HG03354 (cell line): ENCODE measurements around the gene TBPL1.

Experiments
- ATAC-seq: cut with Tn5 transposase; IDR thresholded peaks from one replicate; pipeline ENCODE4 v1.9.1; 2021; ENCODE audit warnings: mild to moderate bottlenecking; ENCODE audit not compliant: unreplicated experiment, poor library complexity, severe bottlenecking

The TBPL1 gene

DNA sequence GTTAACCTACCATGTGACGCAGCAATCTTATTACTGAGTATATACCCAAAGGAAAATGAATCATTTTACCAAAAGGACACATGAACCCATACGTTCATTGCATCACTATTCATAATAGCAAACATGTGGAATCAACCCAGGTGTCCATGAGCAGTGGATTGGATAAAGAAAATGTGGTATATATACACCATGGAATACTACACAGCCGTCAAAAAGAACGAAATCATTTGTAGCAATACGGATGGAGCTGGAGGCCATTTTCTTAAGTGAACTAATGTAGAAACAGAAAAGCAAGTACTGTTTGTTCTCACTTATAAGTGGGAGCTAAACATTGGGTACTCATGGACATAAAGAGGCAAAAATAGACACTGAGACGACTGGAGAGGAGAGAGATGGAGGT is 44.2 kb downstream of the TBPL1 start:
- no peak for ATAC-seq

GRCh38 chr6:133999305-133999704 is 46.3 kb downstream of the TBPL1 start:
- ATAC-seq = no peak

GRCh38 chr6:134000443-134000842 is 47.4 kb downstream of the TBPL1 start:
- ATAC-seq = no peak

DNA sequence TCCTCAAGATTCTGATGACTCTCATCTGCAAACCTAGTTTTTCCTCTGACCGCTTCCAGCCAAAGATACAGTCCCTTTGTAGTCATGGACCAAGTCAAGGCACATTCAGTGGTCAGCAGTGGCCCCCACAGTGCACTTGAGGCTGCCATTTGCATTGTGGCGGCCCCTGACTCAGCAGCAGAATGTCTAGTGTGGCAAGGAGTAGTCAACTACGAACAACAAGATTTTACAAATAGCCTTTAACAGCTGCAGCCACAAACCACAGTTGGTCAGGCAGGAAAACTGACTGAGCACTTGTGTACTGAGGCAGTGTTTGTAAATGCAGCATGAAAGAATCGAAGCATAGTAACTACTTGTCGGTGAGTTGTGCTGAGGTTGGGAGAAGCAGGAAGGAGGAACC is 49.8 kb downstream of the TBPL1 start:
- no peak for ATAC-seq

- no peak for ATAC-seq
These were observed 50.5 kb downstream of the TBPL1 start for GRCh38 chr6:134003542-134003951.

GRCh38 chr6:134004714-134005113 is 51.7 kb downstream of the TBPL1 start:
- ATAC-seq = no peak

GRCh38 chr6:134005800-134006199 is 52.8 kb downstream of the TBPL1 start:
- no peak for ATAC-seq

GRCh38 chr6:134007077-134007476 is 54.1 kb downstream of the TBPL1 start:
- no peak for ATAC-seq

GRCh38 chr6:134009876-134010275 is 56.9 kb downstream of the TBPL1 start:
- no peak for ATAC-seq

DNA sequence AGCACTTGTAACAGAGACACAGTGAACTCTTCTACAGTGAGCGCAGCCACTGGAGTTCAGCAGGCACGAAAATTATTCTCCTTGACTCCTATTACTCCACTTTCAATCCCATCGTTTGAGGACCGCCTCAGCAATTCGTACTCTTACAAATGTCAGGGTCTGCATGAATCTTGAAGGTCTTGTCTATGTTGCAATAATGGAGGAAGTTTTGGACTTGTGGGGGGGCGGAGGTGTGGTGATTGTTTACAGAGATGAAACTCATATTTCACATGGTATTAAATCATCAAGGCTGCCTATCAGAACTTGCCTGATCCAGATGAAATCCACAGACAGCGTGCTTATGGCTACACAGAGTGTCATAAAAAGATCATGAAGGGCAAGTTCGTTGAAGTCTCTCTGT is 57.4 kb downstream of the TBPL1 start:
- ATAC-seq = no peak

DNA sequence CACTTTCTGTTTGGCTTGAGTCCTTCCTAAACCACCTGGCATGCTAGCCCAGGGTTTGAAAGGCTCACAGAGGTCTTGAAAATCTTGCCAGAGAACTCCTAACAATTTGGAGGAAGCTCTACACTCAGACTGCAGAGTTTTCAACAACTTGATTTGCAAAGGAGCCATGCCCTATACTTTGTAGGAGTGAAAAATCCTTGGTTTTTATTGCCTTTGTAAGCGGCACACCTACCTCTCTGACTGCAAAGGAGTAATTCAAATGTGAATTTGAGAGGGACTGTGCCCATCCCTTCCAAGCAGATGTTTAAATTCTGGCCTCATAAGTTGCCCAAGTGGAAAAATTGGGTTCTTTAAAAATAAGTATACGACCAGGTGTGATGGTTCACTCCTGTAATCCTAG is 58.0 kb downstream of the TBPL1 start:
- no peak for ATAC-seq

GRCh38 chr6:134014588-134015137 is 61.6 kb downstream of the TBPL1 start:
- no peak for ATAC-seq

DNA sequence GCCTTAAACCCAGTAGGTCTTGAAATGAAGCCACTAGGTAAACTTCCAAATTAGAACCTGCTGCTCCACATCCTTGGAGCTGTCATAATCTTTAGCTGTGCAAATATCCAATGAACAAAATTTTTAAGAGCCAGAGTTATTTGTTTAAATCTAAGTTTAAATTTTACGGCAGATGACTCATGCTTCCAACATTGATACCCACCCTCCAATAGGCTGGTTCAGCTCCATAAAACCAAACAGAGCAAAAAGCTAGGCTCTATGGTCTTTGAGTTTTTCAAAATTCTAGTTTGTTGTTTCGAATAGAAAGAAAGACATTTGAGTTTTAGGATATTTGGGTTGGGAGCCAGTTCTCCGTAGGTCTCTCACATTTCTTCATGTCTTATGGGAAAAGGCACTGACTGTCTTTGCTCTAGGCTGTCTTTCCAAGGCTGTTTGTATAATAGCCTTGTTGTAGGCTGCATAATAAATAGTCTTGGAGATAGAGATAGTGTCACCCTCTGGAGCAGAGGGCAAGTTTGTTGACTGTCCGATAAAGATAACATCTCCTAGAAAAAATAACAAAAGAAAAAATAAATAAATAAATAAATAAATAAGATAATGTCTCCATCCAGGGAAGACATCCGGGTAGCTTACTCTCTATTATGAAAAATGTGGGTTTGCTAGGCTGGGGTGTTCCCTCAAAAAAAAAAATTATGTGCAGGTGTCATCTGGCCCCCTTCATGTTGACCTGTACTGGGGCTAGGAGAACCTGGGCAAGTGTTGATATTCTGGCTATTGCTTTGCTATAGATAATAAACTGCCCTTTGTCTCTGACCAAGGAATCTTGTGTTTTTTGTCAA is 62.9 kb downstream of the TBPL1 start:
- ATAC-seq = no peak

GRCh38 chr6:134016558-134016814 is 63.5 kb downstream of the TBPL1 start:
- no peak for ATAC-seq

- no peak for ATAC-seq
These were observed 67.0 kb downstream of the TBPL1 start for GRCh38 chr6:134020071-134020470.

DNA sequence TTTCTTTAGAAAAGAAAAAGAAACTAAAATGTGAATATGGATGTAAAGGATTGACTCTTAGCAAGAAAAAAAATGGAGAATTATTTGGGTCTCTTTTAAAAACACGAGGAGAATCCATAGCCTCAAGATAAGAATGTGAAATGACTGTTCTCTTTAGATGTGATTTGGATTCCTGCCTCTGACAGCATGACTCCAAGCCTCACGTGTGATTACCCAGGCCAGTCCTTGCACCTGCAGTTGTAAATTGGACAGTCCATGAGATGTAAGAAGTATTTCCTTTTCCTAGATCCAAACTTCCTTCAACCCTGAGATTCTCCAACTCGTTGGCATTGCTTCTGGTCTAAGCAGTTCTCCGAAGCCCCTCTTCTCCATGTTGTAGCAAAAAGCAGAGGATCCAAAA is 67.5 kb downstream of the TBPL1 start:
- no peak for ATAC-seq

DNA sequence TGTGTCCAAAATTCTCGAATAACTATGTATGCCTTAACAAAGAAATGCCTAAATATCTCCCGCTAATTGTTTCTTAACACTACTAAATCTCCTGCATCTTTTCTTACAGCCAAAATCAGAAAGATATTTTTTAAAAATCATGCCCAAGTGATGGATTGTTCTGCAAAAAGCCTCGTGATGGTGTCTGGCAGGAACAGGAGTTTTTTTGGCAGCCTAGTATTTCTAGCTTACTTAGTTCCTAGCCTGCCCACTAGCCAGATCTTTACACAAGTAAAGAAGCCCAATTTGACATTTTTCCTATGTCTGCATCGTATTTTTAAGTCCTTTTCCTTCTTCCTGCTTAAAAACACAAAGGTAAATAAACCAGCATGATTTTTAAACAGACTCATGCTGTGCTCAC is 67.9 kb downstream of the TBPL1 start:
- ATAC-seq = no peak

GRCh38 chr6:134021396-134022122 is 68.5 kb downstream of the TBPL1 start:
- no peak for ATAC-seq

GRCh38 chr6:134022650-134023049 is 69.6 kb downstream of the TBPL1 start:
- no peak for ATAC-seq

DNA sequence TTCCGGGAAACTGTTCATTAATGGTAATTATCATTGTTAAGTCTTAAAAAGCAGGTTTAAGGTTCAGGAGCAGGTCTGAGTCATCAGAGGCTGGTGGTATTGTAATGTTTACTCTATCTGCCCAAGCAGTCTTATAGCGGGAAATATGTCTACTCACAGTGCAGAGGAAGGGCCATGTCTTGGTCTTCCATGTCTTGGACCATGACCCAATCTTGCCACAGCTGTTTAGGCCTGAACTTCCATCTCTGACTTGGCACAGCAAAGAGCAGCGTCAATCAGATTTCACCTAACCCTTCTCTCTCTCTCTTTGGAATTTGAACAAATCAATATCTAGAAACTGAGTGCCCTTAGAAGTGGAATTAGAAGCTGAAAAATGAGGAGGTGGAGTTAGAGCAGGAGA is 73.6 kb downstream of the TBPL1 start:
- no peak for ATAC-seq

DNA sequence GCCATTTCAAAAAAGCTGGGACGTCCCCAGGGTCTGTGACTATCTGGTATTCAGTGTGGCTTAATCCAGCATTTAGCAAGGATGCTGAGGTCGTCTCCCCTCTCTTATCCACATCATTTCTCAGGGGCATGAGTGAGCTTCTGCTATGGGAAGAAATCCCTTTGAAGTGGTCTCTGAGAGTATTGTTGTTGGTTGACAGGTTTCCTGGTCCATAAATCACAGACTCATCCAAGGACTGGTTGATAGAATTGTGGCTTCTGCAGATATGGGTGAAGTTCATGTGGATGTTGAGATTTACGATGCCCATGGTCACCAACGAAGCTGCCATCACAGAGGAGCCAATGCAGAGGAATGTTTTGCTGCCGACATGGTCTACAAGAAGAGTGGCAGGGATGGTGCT is 75.4 kb downstream of the TBPL1 start:
- ATAC-seq = no peak
